Raji (cell line): ENCODE measurements around the gene ADPRHL1.

Experiments used
- POLR2A ChIP-seq: IDR thresholded peaks from 2 replicates; pipeline ENCODE4 v1.6.1; 2011; ENCODE audit warnings: low read depth, low read length, control low read depth; ENCODE audit not compliant: insufficient read depth

The ADPRHL1 gene

DNA sequence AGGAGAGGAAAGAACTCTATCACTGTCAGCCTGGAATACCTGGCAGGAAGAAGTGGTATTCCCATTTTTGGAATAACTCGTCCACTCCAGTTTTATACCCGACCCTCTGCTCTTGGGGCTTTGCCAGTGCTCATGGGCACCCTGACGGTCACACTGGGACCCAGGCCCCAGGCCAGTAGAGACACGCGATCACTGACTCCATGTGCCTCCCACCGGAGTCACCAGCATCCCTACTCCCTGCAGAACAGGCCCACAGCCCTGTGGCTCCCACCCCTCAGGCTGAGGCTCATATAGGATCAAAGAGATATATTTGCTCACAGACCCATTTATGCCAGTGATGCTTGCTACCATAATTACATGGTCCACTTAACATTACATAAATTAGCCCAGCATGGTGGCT lies 92.8 kb downstream of the ADPRHL1 start:
- no peak for TF ChIP-seq POLR2A

DNA sequence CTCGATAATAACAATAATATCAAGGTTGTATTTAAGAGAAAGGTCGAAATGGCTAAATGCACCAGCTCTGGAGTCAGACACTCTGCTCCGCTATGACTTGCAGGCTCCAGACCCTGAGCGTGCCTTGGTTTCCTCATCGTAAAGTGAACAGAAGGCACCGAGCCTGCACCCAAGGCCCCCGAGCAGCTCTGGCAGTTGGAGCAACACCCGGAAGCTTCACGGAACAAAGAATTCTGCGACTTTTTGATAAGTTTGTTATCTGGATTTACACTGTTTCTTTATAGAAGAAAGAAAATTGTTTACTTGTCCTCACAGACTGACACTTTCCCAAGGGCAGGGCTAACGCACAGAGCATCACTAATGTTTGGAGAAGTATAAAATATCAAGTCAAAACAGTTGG lies 93.7 kb downstream of the ADPRHL1 start:
- no peak for TF ChIP-seq POLR2A

DNA sequence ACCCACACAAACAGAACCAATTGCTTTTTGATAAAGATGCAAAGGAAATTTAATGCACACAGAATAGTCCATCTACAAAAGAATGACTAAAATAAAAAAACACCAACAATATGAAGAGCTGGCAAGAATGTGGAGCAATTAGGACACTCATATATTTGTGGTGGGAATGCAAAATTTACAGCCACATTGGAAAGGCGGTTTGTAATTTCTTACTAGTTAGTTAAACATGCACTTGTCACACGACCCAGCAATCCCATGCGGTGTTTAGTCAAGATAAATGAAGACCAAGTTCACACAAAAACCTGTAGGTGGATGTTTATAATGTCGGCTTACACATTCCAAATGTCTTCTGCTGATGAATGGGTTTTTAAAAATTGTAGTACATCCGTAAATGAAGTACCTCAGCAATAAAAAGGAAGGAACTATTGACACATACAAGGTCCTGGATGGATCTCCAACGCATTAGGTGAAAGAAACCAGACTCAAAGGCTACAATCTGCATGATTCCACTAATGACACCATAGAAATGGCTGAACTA lies 94.6 kb downstream of the ADPRHL1 start:
- no peak for TF ChIP-seq POLR2A

DNA sequence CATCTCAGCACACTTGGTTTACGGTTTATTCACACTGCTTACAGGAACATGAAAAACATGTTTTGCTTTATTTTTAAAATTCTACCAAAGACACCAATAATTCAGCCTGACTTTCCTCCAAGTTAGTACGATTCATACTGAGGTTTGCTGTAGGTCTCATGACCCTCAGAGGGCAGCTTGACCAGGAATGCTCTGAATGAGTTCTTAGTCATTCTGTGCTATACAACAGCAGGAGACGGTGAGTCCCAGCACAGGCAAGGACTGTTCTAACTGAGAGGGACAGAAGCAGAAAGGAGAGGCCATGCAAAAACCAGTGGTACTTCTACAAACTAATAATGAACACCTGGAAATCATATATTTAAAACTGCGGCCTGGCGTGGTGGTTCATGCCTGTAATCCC lies 95.8 kb downstream of the ADPRHL1 start:
- no peak for TF ChIP-seq POLR2A

DNA sequence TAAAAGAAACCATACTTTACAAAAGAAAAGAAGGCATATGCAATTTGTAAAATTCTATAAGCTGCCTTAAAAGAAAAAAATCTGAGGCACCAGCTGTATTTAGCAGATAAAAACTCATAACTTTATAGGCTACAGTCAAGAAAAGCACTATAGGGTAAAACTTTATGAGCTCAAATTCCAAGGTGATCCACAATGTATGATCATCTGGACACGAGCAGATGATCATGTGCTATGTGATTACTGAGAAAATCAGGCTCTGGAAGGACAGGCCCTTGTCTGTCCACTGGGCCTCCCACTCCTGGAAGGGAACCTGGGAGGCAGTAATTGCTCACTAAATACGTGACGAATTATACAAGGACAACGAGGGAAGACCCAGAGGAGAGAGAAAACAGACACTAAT lies 96.7 kb downstream of the ADPRHL1 start:
- no peak for TF ChIP-seq POLR2A

DNA sequence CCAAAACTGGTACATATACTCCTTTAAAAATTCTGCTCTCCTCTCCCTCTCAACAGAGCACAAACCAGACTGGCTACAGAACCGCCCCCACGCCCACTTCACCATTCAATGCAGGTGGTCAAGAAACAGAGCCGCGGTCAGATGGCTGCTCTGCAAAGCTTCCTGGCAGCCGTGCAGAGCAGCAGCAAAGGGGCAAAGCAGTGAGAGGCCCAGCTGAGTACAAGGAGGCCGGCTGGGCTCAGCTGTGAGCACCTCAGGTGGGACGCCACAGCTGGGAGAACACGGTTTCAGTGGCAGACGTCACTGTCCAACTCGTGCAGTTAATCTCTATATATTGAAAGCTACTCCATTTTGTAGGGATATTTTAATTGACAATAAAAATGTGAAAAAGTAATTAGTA lies 97.7 kb downstream of the ADPRHL1 start:
- TF ChIP-seq POLR2A: no peak

DNA sequence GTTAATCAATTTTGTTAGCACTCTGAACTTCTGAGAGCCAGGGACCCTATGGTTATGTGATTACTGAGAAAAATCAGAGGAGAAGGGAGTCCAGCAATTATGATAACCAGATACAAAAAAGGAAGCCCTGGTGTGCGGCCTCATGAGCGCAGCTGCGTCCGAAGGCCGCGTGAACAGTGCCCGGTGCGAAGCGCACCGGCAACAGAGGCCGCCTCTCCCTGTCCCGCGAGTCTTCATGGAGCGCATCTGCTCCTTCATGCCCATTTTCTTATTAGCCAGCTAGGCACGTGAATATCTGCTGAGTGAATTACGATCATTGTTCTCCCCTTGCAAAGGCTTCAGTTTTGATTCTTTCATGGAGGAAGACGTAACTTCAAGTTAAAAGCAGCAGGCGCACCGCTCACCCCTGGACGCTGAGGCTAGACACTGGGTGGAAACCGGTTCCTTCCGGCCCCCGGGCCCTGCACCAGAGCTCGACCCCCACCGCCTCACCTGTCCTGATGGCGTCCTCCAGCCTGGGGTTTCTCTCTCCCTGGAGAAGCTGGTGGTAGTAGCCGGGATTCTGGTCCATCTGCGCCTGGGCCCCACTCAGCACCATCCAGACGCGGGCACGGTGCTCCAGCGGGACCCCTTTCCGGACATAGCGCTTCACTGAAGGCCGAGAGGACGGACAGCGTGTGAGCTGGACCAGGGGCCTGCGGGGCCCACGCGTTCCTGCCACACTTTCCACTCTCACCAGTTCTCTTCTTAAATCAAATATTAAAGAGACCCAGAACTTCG lies 98.3 kb downstream of the ADPRHL1 start:
- no peak for TF ChIP-seq POLR2A

DNA sequence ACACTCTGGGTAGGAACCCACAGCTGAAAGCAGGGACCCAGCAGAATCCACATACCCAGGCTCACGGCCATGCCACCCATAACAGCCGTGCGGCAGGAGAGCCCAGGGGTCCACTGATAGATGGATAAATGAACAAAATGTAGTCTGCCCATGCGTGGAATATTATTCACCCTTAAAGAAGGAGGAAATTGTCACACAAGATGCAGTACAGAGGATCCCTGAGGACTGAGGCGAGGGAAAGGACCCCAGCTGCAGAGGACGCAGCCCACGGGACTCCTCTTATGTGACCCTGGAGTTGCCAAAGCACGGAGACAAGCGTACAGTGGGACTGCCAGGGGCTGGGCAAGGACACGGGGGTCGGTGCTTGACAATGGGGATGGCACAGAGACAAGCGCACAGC lies 100.0 kb downstream of the ADPRHL1 start:
- TF ChIP-seq POLR2A: no peak

DNA sequence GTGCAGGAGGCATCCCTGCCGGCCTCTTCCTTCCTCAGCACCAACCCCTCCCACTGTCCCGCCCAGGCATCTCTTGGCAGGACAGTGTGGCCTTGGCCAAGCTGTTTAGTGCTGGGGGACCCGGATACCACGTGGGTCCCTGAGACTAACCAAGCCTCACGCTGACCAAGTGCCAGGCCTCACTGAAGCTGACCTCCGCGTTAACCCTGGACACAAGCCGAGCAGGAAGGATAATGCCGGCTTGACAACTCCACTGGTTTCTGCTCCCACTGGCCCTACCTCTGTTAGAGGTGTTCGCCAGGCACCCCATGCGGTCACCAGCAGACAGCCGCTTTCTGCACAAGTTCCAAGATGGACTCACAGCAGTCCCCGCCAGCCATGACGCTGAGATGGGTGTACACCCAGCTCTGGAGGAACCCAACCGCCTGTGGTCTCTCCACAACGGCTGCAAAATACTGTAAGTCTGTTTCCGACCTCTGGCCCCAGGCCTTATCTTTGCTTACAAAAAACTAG lies 101.7 kb downstream of the ADPRHL1 start:
- no peak for TF ChIP-seq POLR2A

DNA sequence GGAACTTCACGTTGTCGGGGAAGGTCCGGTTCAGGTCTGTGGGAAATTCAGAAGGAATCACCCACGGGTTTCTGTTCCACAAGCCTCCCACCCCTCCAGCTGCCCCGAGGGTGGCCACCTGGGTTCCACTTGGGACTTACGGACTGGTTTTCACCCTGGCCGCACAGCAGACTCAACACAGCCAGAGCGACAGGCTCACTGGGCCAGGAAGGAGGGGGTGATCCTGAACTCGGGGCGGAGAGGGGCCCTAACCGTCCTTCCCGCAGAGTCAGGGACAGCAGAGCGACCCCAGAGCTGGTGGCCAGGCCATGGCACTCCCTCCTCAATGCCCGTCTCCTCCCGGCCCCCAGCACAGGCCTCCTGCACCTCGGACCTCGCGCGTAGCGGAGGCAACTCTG lies 102.4 kb downstream of the ADPRHL1 start:
- no peak for TF ChIP-seq POLR2A

DNA sequence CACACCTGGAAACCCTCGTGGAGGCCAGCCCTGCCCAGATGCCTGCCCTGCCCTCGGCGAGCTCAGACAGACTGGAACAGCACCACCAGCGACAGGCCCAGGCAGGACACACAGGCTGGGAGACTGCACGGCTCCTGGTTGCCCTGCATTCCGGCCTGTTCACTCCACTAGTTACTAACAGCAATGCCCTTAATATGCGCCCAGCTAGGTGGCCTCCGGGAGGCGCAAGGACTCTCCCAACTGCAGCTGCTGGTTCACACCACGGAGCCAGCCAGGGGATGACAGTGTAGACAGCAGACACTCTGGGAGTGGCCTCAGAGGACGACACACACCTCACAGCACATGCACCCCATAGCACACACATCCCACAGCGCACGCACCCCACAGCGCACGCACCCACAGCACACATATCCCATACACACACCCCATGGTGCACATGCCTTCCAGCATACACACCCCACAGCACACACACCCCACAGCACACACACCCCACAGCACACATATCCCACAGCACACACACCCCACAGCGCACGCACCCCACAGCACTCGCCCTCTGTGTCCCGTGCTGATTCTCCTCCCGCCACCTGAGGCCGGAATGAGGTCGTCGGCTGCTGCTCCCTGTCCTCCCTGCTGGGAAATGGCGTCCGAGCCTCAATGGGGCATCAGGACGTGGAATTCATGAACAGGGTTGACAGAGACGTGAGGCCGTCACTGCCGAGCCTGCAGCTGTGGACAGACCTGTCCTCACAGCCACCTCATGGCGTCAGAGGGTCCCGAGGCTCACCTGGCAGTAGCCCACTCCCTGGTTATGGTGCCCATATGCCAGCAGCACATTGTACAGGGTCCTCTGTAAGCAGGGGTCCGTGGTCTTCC lies 103.0 kb downstream of the ADPRHL1 start:
- no peak for TF ChIP-seq POLR2A
